OCI-M2 (cell line): ENCODE results near the gene TTC7B.

ENCODE experiments used
- DNase-seq: peaks from one replicate; lab custom pipeline; 2025; ENCODE audit not compliant: unreplicated experiment; lab: John Stamatoyannopoulos, UW

TTC7B gene

GRCh38 chr14:90605430-90605829 is 210.8 kb downstream of the TTC7B start:
- DNase-seq: no peak

GRCh38 chr14:90604356-90604755 is 211.9 kb downstream of the TTC7B start:
- DNase-seq: no peak

GRCh38 chr14:90603841-90604240 is 212.4 kb downstream of the TTC7B start:
- no peak for DNase-seq

GRCh38 chr14:90603336-90603735 is 212.9 kb downstream of the TTC7B start:
- DNase-seq: no peak

- no peak for DNase-seq
Observed at GRCh38 chr14:90602088-90602687, 214.0 kb downstream of the TTC7B start.

GRCh38 chr14:90601563-90601962 is 214.7 kb downstream of the TTC7B start:
- DNase-seq: no peak

GRCh38 chr14:90600619-90601018 is 215.6 kb downstream of the TTC7B start:
- no peak for DNase-seq

GRCh38 chr14:90599748-90600507 is 216.3 kb downstream of the TTC7B start:
- DNase-seq: no peak

- DNase-seq: no peak
Observed at GRCh38 chr14:90599339-90599738, 216.9 kb downstream of the TTC7B start.

- no peak for DNase-seq
Observed at GRCh38 chr14:90597961-90598360, 218.3 kb downstream of the TTC7B start.

- no peak for DNase-seq
Observed at GRCh38 chr14:90596733-90597132, 219.5 kb downstream of the TTC7B start.

- no peak for DNase-seq
Observed at GRCh38 chr14:90593254-90594040, 222.8 kb downstream of the TTC7B start.

GRCh38 chr14:90592655-90593054 is 223.6 kb downstream of the TTC7B start:
- DNase-seq: no peak

- DNase-seq: no peak
Observed at GRCh38 chr14:90587918-90588317, 228.3 kb downstream of the TTC7B start.

GRCh38 chr14:90587252-90587910 is 228.8 kb downstream of the TTC7B start:
- DNase-seq: no peak

- DNase-seq: no peak
Observed at GRCh38 chr14:90585106-90585505, 231.1 kb downstream of the TTC7B start.

GRCh38 chr14:90583916-90584605 is 232.2 kb downstream of the TTC7B start:
- no peak for DNase-seq

- no peak for DNase-seq
Observed at GRCh38 chr14:90583427-90583826, 232.8 kb downstream of the TTC7B start.

GRCh38 chr14:90582166-90582565 is 234.1 kb downstream of the TTC7B start:
- DNase-seq: no peak

- DNase-seq: no peak
Observed at GRCh38 chr14:90581745-90582144, 234.5 kb downstream of the TTC7B start.
